K562 (cell line): Measurements from ENCODE around the gene MARK3. TPM values are rescaled to one million over a fixed set of nuclear protein-coding genes. Genes with fewer than 3 reads are reported as not detected.

Experiments
- ARNT ChIP-seq, 2 experiments: fragments of 450-650 bp; IDR thresholded peaks; 2 replicates each; pipeline ENCODE4 v1.6.1; 2016; ENCODE audit warnings: mild to moderate bottlenecking in 1 of 2
- CC2D1A ChIP-seq: fragments of 450-650 bp; IDR thresholded peaks from 2 replicates; pipeline ENCODE4 v1.6.1; 2017; ENCODE audit warnings: mild to moderate bottlenecking
- COPS2 ChIP-seq: fragments of 450-650 bp; conservative IDR thresholded peaks from 2 replicates; pipeline ENCODE4 v1.6.1; 2016; ENCODE audit warnings: mild to moderate bottlenecking, moderate library complexity
- ESRRB ChIP-seq: fragments of 250-450 bp; sonication (Bioruptor Pico); IDR thresholded peaks from 2 replicates; pipeline ENCODE4 v1.5.0; 2020; ENCODE audit warnings: mild to moderate bottlenecking, moderate library complexity, borderline replicate concordance
- HDAC8 ChIP-seq: fragments of 450-650 bp; IDR thresholded peaks from 2 replicates; pipeline ENCODE4 v1.6.1; 2016; ENCODE audit warnings: mild to moderate bottlenecking, missing genetic modification characterization, moderate library complexity, missing compliant biosample characterization
- HMG20A ChIP-seq: fragments of 450-650 bp; formaldehyde crosslinking; conservative IDR thresholded peaks from 2 replicates; pipeline ENCODE4 v1.4.0; 2020; ENCODE audit warnings: mild to moderate bottlenecking, mixed read lengths
- MAFF ChIP-seq: IDR thresholded peaks from 2 replicates; pipeline ENCODE4 v1.6.1; 2012; ENCODE audit warnings: low read length, improper control_type of control experiment
- MEIS2 ChIP-seq: fragments of 450-650 bp; IDR thresholded peaks from 2 replicates; pipeline ENCODE4 v1.6.1; 2014; ENCODE audit warnings: mild to moderate bottlenecking; ENCODE audit not compliant: partially characterized antibody
- MYC ChIP-seq, 2 experiments: fragments of 250-450 bp in 1 of 2; sonication (Bioruptor Pico) in 1 of 2; IDR thresholded peaks; 2 replicates each; pipeline versions ENCODE4 v1.5.1 to v1.6.1; 2012 to 2021; ENCODE audit warnings: low read depth in 2 of 2, borderline replicate concordance in 1 of 2, improper control_type of control experiment in 1 of 2, low read length in 1 of 2, mild to moderate bottlenecking in 1 of 2, moderate library complexity in 1 of 2
- PRPF4 ChIP-seq: fragments of 200-400 bp; formaldehyde crosslinking; IDR thresholded peaks from one replicate; pipeline ENCODE4 v1.6.1; 2017; ENCODE audit warnings: low read length, low read depth, mild to moderate bottlenecking; ENCODE audit not compliant: insufficient read depth, poor library complexity, severe bottlenecking
- PTBP1 ChIP-seq: fragments of 200-400 bp; formaldehyde crosslinking; IDR thresholded peaks from 2 replicates; pipeline ENCODE4 v1.6.1; 2017; ENCODE audit warnings: low read depth, low read length
- RBM34 ChIP-seq: fragments of 200-400 bp; formaldehyde crosslinking; IDR thresholded peaks from 2 replicates; pipeline ENCODE4 v1.6.1; 2018; ENCODE audit warnings: low read length, borderline replicate concordance; ENCODE audit not compliant: insufficient read depth
- RHOXF2B ChIP-seq: fragments of 250-450 bp; sonication (Bioruptor Pico); conservative IDR thresholded peaks from 2 replicates; pipeline ENCODE4 v1.5.1; 2021
- RNF2 ChIP-seq: sonication (generic); IDR thresholded peaks from 2 replicates; pipeline ENCODE4 v1.6.1; 2016
- SPI1 ChIP-seq: IDR thresholded peaks from 2 replicates; pipeline ENCODE4 v1.6.1; 2011; ENCODE audit warnings: low read depth, low read length, control low read depth, borderline replicate concordance
- TAF15 ChIP-seq: fragments of 200-400 bp; formaldehyde crosslinking; IDR thresholded peaks from 2 replicates; pipeline ENCODE4 v1.6.1; 2017; ENCODE audit warnings: mild to moderate bottlenecking, low read depth, low read length, moderate library complexity
- ZNF124 ChIP-seq: sonication (generic); formaldehyde crosslinking; IDR thresholded peaks from 2 replicates; pipeline ENCODE4 v1.8.1; 2022; ENCODE audit warnings: missing genetic modification reagents
- ZNF23 ChIP-seq: fragments of 250-450 bp; sonication (Bioruptor Pico); IDR thresholded peaks from 2 replicates; pipeline ENCODE4 v1.4.0; 2020; ENCODE audit warnings: mild to moderate bottlenecking
- polyA plus RNA-seq, 8 experiments: library from polyadenylated mRNA; depleted of rRNA in 4 of 8; stranded (reverse) in 5 of 8; unstranded in 3 of 8; fragments of >200 nt; fragmentation: Nextera tagmentation in 2 of 8; fragmentation: Illumina TruSeq in 1 of 8; extraction: Ambion mirVana in 2 of 8; extraction: Trizol in 1 of 8; gene quantifications; 2 replicates each; pipeline versions ENCODE4 v1.2.1 to v1.2.3, GENCODE V29; 2011 to 2014; ENCODE audit warnings: inconsistent platforms in 1 of 8, missing spikeins in 1 of 8
- total RNA-seq, 7 experiments: library from RNA; depleted of rRNA in 6 of 7; stranded (reverse); fragments of >200 nt in 6 of 7; fragmentation: Illumina TruSeq in 2 of 7; extraction: Trizol in 2 of 7; gene quantifications; 2 replicates each; pipeline versions ENCODE4 v1.2.1 to v1.2.3, GENCODE V29; 2011 to 2021; ENCODE audit warnings: low replicate concordance in 1 of 7
- TF ChIP-seq, protein P1 (sequence below): fragments of 200-800 bp; sonication (Bioruptor generic); IDR thresholded peaks from 2 replicates; pipeline ENCODE4 v1.6.1; 2017; ENCODE audit warnings: missing genetic modification characterization, missing compliant biosample characterization
- TF ChIP-seq, protein P2 (sequence below): fragments of 450-650 bp; IDR thresholded peaks from 2 replicates; pipeline ENCODE4 v1.6.1; 2014; ENCODE audit warnings: low read depth, mild to moderate bottlenecking, moderate library complexity, borderline replicate concordance
- TF ChIP-seq, protein P3 (sequence below): fragments of 250-450 bp; sonication (Bioruptor Pico); IDR thresholded peaks from 2 replicates; pipeline ENCODE4 v1.5.0; 2021; ENCODE audit warnings: mild to moderate bottlenecking, moderate library complexity
- TF ChIP-seq, protein P4 (sequence below): fragments of 250-450 bp; sonication (Bioruptor Pico); IDR thresholded peaks from 2 replicates; pipeline ENCODE4 v1.8.0; 2022; ENCODE audit warnings: moderate library complexity, mild to moderate bottlenecking, inconsistent platforms

MARK3 gene
- total and polyA plus RNA-seq, 9 of the 15 experiments (the other 6 are each of a cell fraction or from before 2014, with no cell fraction given), result 10.1 to 68.7 (median 56.3) TPM

DNA sequence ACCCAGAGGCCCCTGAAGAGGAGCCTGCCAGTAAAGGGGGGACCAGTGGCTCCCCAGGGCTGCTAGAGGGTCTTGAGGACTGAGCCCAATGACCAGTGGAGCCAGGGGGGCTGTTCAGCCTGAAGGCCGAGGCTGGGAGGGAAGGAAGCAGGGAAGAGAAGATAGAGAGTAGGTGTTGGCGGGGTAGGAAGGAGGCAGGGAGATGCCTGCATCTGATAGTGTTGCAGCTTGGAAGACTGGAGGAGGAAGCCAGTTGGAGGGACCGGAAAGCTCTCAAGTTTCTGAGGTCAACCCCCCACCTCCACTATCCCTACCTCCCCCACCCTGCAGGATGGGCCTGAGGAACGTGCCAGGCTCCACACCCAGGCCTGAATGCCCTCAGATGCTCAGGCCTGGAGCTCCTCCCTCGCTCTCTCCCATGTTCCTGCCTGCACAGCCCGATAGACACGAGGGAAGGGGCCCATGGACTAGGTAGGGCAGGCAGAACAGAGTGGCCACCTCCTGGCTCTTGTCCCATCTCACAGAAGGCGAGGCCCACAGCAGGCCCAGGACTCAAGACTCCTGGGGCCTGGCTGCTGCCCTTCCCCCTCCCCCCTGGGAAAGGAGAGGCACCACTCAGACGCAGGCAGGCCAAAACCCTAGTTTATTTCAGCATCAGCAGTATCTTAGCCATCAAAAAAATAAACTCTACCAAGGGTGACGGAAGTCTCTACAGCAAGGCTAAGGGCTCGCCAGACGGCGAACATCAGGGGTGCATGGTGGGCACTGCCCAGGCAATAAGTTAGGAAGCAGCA is 134.0 kb downstream of the MARK3 start (continued):
- no peak for TF ChIP-seq PRPF4
- TF ChIP-seq, protein P1, sequence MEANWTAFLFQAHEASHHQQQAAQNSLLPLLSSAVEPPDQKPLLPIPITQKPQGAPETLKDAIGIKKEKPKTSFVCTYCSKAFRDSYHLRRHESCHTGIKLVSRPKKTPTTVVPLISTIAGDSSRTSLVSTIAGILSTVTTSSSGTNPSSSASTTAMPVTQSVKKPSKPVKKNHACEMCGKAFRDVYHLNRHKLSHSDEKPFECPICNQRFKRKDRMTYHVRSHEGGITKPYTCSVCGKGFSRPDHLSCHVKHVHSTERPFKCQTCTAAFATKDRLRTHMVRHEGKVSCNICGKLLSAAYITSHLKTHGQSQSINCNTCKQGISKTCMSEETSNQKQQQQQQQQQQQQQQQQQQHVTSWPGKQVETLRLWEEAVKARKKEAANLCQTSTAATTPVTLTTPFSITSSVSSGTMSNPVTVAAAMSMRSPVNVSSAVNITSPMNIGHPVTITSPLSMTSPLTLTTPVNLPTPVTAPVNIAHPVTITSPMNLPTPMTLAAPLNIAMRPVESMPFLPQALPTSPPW, result peak; percentile 51; the same call in 1 of the 2 replicates
- no peak for TF ChIP-seq COPS2
- no peak for TF ChIP-seq ESRRB (CRISPR knock-in tag)
- TF ChIP-seq TAF15, result no peak
- TF ChIP-seq, protein P2, sequence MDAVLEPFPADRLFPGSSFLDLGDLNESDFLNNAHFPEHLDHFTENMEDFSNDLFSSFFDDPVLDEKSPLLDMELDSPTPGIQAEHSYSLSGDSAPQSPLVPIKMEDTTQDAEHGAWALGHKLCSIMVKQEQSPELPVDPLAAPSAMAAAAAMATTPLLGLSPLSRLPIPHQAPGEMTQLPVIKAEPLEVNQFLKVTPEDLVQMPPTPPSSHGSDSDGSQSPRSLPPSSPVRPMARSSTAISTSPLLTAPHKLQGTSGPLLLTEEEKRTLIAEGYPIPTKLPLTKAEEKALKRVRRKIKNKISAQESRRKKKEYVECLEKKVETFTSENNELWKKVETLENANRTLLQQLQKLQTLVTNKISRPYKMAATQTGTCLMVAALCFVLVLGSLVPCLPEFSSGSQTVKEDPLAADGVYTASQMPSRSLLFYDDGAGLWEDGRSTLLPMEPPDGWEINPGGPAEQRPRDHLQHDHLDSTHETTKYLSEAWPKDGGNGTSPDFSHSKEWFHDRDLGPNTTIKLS, result no peak
- no peak for TF ChIP-seq ARNT (IDR thresholded peaks at IDR 0.05)
- no peak for TF ChIP-seq ZNF23 (CRISPR knock-in tag)
- TF ChIP-seq SPI1, result no peak
- no peak for TF ChIP-seq RNF2
- TF ChIP-seq CC2D1A, result no peak
- TF ChIP-seq RBM34, result no peak
- TF ChIP-seq, protein P3, sequence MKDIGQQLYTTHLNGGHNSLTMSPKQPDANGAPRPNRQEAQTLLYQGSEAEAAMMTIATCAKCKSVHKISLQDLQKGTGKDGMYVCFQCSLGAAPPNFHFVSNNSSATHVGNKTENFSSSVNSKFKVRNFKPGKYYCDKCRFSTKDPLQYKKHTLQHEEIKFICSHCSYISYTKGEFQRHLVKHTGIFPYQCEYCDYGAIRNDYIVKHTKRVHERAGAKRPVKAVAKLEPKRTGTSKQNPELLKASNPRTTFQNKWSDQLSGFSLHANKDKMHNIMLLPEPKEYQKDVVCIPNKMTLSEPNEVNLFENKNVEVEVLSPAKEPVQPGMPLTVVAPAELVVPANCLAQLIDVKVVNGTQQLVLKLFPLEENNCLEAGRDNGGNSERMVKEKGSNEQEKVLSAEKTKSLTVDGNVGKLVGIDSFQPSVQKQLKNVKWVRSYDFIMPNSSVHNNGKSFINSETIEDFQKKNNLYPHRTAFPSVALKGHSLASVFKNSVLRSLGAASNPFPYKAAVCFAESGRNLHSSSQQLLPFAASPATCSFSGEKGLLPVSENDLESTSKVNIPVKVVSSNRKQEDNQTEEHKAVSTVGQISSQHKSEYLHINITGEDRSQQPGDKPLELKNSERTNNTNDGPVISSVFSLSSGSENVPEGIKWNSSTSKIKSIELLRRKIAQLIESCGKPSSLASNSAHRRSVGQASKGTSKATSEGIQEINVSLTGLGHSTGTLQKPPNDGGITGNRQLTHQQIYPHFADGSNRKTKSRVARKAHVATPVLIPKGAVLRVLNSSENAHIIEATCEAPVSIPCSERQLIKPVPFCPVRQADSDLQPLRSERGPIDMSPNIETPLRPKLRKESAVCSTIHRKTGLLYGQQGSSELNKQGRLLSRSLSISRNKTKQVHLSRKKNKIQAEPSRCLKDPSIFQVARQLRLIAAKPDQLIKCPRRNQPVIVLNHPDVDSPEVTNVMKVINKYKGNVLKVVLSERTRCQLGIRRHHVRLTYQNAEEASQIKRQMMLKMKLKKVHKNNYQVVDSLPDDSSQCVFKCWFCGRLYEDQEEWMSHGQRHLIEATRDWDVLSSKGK, result no peak
- TF ChIP-seq, protein P4, sequence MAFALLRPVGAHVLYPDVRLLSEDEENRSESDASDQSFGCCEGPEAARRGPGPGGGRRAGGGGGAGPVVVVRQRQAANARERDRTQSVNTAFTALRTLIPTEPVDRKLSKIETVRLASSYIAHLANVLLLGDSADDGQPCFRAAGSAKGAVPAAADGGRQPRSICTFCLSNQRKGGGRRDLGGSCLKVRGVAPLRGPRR (CRISPR knock-in tag), result no peak
- TF ChIP-seq MAFF, result no peak
- TF ChIP-seq PTBP1, result no peak
- TF ChIP-seq MYC (IDR thresholded peaks at IDR 0.05; ENCODE audit: low read depth, low read length), result no peak
- TF ChIP-seq MYC (CRISPR knock-in tag; IDR thresholded peaks at IDR 0.05; ENCODE audit: borderline replicate concordance, low read depth), result no peak
- TF ChIP-seq ZNF124, result no peak
- no peak for TF ChIP-seq RHOXF2B (CRISPR knock-in tag)
- no peak for TF ChIP-seq MEIS2
- TF ChIP-seq HMG20A (CRISPR knock-in tag), result no peak
- no peak for TF ChIP-seq HDAC8 (tag)
